Hippocampal formation (tissue), 2 donors: ENCODE data around the gene BCAN.
"Not testable (repeated sequence)": the region's sequence is repeated elsewhere in the genome, so short reads cannot be mapped to it uniquely, and the experiment has no call there.

Source experiments
- DNase-seq, 2 donors: peaks; one replicate each; lab custom pipeline; 2025; lab: John Stamatoyannopoulos, UW

The BCAN gene

DNA sequence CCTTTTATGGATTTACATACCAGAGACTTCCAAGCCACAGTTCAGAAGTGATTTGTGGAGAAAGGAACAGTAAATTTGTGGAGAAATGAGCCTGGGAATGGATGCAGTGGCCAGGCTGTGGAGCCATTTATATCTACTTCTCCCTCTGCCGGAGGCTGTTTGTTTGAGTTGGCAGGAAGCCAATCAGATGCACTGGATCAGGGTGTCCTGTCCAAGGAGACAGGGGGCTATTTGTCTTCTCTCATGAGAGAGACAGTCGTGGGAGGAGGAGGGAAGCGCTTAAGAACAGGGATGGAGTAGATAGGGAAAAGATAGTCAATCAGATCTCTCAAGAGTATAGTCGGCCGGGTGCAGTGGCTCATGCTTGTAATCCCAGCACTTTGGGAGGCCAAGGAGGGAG lies 25.5 kb upstream of the BCAN start:
- DNase-seq: peak; percentile 73 to 84

- DNase-seq: peak; percentile 69 to 80
Observed at GRCh38 chr1:156618853-156619581, 22.9 kb upstream of the BCAN start, which contains the start of gene HAPLN2. Gene HAPLN2 (plus strand): TSS chr1:156619415. CDS start chr1:156623491, 4,076 bp downstream.

DNA sequence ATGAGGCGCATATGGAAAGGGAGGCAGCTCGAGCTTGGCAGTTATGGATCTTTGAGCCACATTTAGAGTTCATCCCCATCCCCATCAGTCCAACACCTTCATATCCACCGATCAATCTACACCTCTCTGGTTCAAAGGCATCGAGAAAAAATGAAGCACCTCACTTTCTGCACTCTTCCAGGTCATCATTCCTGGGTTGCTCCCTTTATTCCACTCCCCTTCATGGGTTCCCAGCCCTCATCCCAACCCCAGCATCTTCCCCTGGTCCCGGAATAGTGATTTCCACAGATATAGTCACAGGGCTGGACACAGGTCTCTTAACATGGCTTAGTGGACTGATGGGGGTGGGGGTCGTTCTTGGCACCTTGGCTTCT lies 22.3 kb upstream of the BCAN start:
- no peak for DNase-seq

- DNase-seq: no peak
Observed at GRCh38 chr1:156622581-156623297, 19.2 kb upstream of the BCAN start.

GRCh38 chr1:156623946-156624813 lies 17.7 kb upstream of the BCAN start:
- DNase-seq: no peak

DNA sequence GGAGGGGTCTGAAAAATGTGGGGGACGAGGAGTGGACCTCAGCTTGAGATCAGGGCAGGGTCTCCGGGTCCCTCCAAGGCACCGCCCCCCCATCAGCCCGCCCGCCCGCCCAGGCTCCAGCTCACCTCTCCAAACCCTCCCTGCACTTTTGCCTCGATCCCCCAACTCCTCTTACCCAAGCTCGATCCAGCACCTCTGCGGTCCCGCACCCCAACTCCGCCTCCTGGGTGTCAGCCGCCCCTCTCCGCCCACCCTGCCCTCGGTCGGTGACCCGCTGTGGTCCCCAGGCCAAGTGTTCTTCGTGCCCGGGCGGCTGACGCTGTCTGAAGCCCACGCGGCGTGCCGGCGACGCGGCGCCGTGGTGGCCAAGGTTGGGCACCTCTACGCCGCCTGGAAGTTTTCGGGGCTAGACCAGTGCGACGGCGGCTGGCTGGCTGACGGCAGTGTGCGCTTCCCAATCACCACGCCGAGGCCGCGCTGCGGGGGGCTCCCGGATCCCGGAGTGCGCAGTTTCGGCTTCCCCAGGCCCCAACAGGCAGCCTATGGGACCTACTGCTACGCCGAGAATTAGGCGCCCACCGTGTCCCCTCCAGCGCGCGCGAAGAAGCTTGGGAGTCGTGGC lies 17.0 kb upstream of the BCAN start:
- no peak for DNase-seq

GRCh38 chr1:156625436-156626078 lies 16.4 kb upstream of the BCAN start:
- DNase-seq: peak; percentile 24 to 51

GRCh38 chr1:156626079-156626438 lies 15.9 kb upstream of the BCAN start:
- no peak for DNase-seq

GRCh38 chr1:156627313-156627880 lies 14.5 kb upstream of the BCAN start:
- peak in 1 of 2 donors; percentile 18 for DNase-seq

- DNase-seq: no peak
Observed at GRCh38 chr1:156629823-156630449, 12.0 kb upstream of the BCAN start.

- not testable (repeated sequence) for DNase-seq
Observed at GRCh38 chr1:156631152-156631551, 10.8 kb upstream of the BCAN start.

- DNase-seq: no peak
Observed at GRCh38 chr1:156632355-156632754, 9.6 kb upstream of the BCAN start.

- peak; percentile 19 to 26 for DNase-seq
Observed at GRCh38 chr1:156638189-156638985, 3.5 kb upstream of the BCAN start.

DNA sequence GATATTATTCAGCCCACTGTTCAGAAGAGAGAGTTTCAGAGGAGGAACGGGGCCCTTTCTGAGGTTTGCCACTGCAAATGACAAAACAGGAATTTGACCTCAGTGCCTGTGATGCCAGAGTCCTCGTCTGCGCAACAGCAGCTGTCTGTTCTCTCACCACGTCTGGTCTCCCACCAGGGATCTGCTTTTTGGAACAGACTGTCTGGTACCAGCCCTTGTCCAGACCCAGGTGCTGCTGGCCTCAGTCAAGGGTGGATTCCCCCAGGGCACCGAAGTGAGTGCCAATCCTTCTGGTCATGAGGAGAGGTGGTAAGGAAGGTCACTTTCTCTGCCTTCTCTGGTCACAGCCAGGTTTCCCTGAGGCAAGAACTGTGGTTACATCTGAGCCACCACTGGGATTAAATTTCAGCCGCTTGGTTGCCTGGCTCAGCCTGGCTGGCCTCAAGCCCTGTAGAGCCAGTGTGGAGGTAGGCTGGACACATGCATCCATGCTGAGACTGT lies 2.3 kb upstream of the BCAN start:
- DNase-seq: no peak

DNA sequence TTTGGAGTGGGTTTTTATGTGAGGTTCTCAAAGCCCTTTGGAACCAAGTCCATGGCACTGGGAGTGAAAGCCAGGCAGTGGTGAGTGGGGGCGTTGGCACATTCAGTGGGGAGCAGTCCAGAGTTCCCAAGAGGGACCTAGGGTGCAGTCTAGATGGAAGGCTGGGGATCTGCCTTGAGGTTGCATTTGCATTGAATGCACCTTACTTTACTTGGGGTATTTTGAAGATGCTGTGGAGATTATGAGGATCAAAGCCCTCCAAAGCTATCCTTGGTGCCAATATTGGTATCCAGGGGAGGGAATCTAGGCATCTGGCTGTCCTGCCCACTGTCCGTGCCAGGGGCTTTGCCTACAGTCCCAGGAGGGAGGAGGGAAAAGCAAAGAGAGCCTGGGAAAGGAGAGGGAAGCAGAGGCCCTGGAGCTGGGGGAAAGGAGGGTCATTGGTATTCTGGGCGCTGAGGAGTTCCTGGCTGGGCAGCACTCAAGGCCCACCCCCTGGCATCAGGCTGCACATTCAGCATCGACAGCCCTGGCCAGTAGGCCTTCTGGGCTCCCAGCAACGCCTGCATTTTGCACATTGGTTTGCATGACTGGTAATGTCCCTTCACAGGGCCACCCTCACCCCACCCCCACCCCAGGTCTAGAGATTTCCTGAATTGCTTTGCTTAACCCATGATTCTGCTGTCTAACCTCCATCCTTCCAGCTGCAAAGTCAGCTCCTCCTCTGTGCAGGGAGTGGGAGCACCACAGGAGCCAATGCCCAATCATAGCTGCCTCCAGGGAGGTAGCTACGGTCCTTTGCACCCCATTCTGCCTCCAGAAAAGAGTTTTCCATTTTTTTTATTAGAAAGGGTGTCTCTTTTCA lies 843 bp upstream of the BCAN start:
- DNase-seq: peak; percentile 52 to 69

GRCh38 chr1:156642265-156643048 lies 540 bp downstream of the BCAN start:
- no peak for DNase-seq

- no peak for DNase-seq
Observed at GRCh38 chr1:156643049-156643777, 1.3 kb downstream of the BCAN start.
